SU-DHL-6 (cell line): ENCODE measurements around the gene KATNAL1.

Experiments
- CTCF ChIP-seq: fragments of 200-600 bp; sonication (generic); IDR thresholded peaks from one replicate; pipeline ENCODE4 v1.5.1; 2017; ENCODE audit warnings: antibody characterized with exemption, mild to moderate bottlenecking, low read length, moderate library complexity; ENCODE audit not compliant: insufficient read depth, poor library complexity, severe bottlenecking
- EZH2phosphoT487 ChIP-seq: fragments of 200-600 bp; sonication (generic), shearing (Covaris generic); conservative IDR thresholded peaks from 2 replicates; pipeline ENCODE4 v1.6.1; 2018; ENCODE audit warnings: mild to moderate bottlenecking, antibody characterized with exemption, low read length, moderate library complexity, mixed read lengths

GRCh38 chr13:30338331-30338851, 31.0 kb upstream of the KATNAL1 start:
- TF ChIP-seq CTCF = no peak
- TF ChIP-seq EZH2phosphoT487 = no peak
